IPS DF 6.9 (cell line): ENCODE data around the gene DENND5A.
"Not testable (repeated sequence)": the region's sequence is repeated elsewhere in the genome, so short reads cannot be mapped to it uniquely, and the experiment has no call there.

ENCODE experiments used
- DNase-seq: peaks from one replicate; pipeline ENCODE4 v3.0.0-alpha.2; 2013; ENCODE audit warnings: low read depth, low spot score
- H3K27ac ChIP-seq: one replicate; pipeline ENCODE4 v1.5.1; 2013; ENCODE audit warnings: low read length, control low read depth
- H3K27me3 ChIP-seq: 2 replicates; pipeline ENCODE4 v1.6.1; 2013; ENCODE audit warnings: mild to moderate bottlenecking, low read length; ENCODE audit not compliant: control insufficient read depth, insufficient read depth
- H3K36me3 ChIP-seq: 2 replicates; pipeline ENCODE4 v1.6.1; 2013; ENCODE audit warnings: low read length; ENCODE audit not compliant: control insufficient read depth, insufficient read depth
- H3K4me1 ChIP-seq: 2 replicates; pipeline ENCODE4 v1.6.1; 2013; ENCODE audit warnings: low read length; ENCODE audit not compliant: control insufficient read depth, insufficient read depth
- H3K4me3 ChIP-seq: 2 replicates; pipeline ENCODE4 v1.5.1; 2013; ENCODE audit warnings: mild to moderate bottlenecking, low read length
- H3K9me3 ChIP-seq: 2 replicates; pipeline ENCODE4 v1.6.1; 2013; ENCODE audit warnings: low read length, inconsistent platforms; ENCODE audit not compliant: control insufficient read depth, insufficient read depth
- WGBS: extraction: QIAGEN DNeasy Blood & Tissue Kit; methylation state at CpG from one replicate; pipeline ENCODE4 v1.1.7; 2013; ENCODE audit warnings: mixed read lengths, missing lambda C conversion rate; ENCODE audit not compliant: insufficient read length, insufficient coverage; 5-methylcytosine and 5-hydroxymethylcytosine counted together

The DENND5A gene

GRCh38 chr11:9247863-9248262, 17.3 kb downstream of the DENND5A start:
- no CpG with 5 or more reads among the region's 3 CpGs for WGBS
- no peak for DNase-seq
- H3K36me3 ChIP-seq: no peaks in the 10 kb centered on the region
- H3K9me3 ChIP-seq: no peaks in the 10 kb centered on the region
- H3K27ac ChIP-seq: no peak overlapping the region
- no peaks in the 10 kb centered on the region for H3K27me3 ChIP-seq
- H3K4me3 ChIP-seq: no peak overlapping the region
- no peaks in the 10 kb centered on the region for H3K4me1 ChIP-seq

- H3K27me3 ChIP-seq, H3K27ac ChIP-seq, H3K4me1 ChIP-seq, H3K9me3 ChIP-seq, H3K36me3 ChIP-seq, DNase-seq, H3K4me3 ChIP-seq: not testable (repeated sequence)
- no CpG with 5 or more reads among the region's 10 CpGs for WGBS
Measured at GRCh38 chr11:9236242-9236641, 28.9 kb downstream of the DENND5A start.

GRCh38 chr11:9232482-9232881, 32.7 kb downstream of the DENND5A start:
- H3K36me3 ChIP-seq: no peaks in the 10 kb centered on the region
- peaks cover 4% of the 10 kb centered on the region; the same call in 1 of the 2 replicates for H3K27me3 ChIP-seq
- peaks cover 5% of the 10 kb centered on the region; the same call in 1 of the 2 replicates for H3K4me1 ChIP-seq
- H3K4me3 ChIP-seq: no peak overlapping the region
- no peak overlapping the region for H3K27ac ChIP-seq
- no peak for DNase-seq
- H3K9me3 ChIP-seq: no peaks in the 10 kb centered on the region
- no CpG with 5 or more reads among the region's 3 CpGs for WGBS

- no peak overlapping the region for H3K27ac ChIP-seq
- peaks cover 4% of the 10 kb centered on the region; the same call in 1 of the 2 replicates for H3K27me3 ChIP-seq
- H3K9me3 ChIP-seq: no peaks in the 10 kb centered on the region
- no peak overlapping the region for H3K4me3 ChIP-seq
- no peak for DNase-seq
- no CpG with 5 or more reads among the region's 1 CpG for WGBS
- peaks cover 5% of the 10 kb centered on the region; the same call in 1 of the 2 replicates for H3K4me1 ChIP-seq
- no peaks in the 10 kb centered on the region for H3K36me3 ChIP-seq
Measured at GRCh38 chr11:9231848-9232177, 33.3 kb downstream of the DENND5A start.

GRCh38 chr11:9230296-9230695, 34.9 kb downstream of the DENND5A start:
- Histone ChIP-seq H3K4me1 (peaks cover 5% of the 10 kb centered on the region; the same call in 1 of the 2 replicates), H3K27ac (no peak overlapping the region), H3K4me3 (no peak overlapping the region), H3K36me3 (no peaks in the 10 kb centered on the region), H3K9me3 (no peaks in the 10 kb centered on the region), H3K27me3 (peaks cover 4% of the 10 kb centered on the region; the same call in 1 of the 2 replicates)
- DNase-seq: no peak
- WGBS: no CpG with 5 or more reads among the region's 3 CpGs

GRCh38 chr11:9228091-9228490, 37.1 kb downstream of the DENND5A start:
- no peaks in the 10 kb centered on the region for H3K36me3 ChIP-seq
- H3K4me1 ChIP-seq: peaks cover 5% of the 10 kb centered on the region; the same call in 1 of the 2 replicates
- H3K27me3 ChIP-seq: peaks cover 4% of the 10 kb centered on the region; the same call in 1 of the 2 replicates
- H3K27ac ChIP-seq: no peak overlapping the region
- no peaks in the 10 kb centered on the region for H3K9me3 ChIP-seq
- no peak overlapping the region for H3K4me3 ChIP-seq
- DNase-seq: no peak
- no CpG with 5 or more reads among the region's 5 CpGs for WGBS

- Histone ChIP-seq H3K27me3 (no peaks in the 10 kb centered on the region; the same call in 1 of the 2 replicates), H3K4me3 (no peak overlapping the region), H3K36me3 (no peaks in the 10 kb centered on the region), H3K27ac (no peak overlapping the region), H3K9me3 (no peaks in the 10 kb centered on the region), H3K4me1 (peaks cover 5% of the 10 kb centered on the region; the same call in 1 of the 2 replicates)
- no CpG with 5 or more reads among the region's 1 CpG for WGBS
- DNase-seq: no peak
Measured at GRCh38 chr11:9225748-9226298, 39.3 kb downstream of the DENND5A start.

GRCh38 chr11:9222654-9223053, 42.5 kb downstream of the DENND5A start:
- Histone ChIP-seq H3K27ac (no peak overlapping the region), H3K27me3 (no peaks in the 10 kb centered on the region), H3K36me3 (no peaks in the 10 kb centered on the region), H3K4me3 (no peak overlapping the region), H3K4me1 (no peaks in the 10 kb centered on the region), H3K9me3 (no peaks in the 10 kb centered on the region)
- WGBS: no CpG with 5 or more reads among the region's 3 CpGs
- no peak for DNase-seq

- DNase-seq, H3K4me1 ChIP-seq, H3K27ac ChIP-seq, H3K4me3 ChIP-seq, H3K27me3 ChIP-seq, H3K9me3 ChIP-seq, H3K36me3 ChIP-seq: not testable (repeated sequence)
- WGBS: no CpG with 5 or more reads among the region's 9 CpGs
Measured at GRCh38 chr11:9220853-9221252, 44.3 kb downstream of the DENND5A start.

- WGBS: no CpG with 5 or more reads among the region's 2 CpGs
- Histone ChIP-seq H3K4me1 (peaks cover 2% of the 10 kb centered on the region; the same call in 1 of the 2 replicates), H3K27ac (no peak overlapping the region)
Measured at GRCh38 chr11:9219572-9219971, 45.6 kb downstream of the DENND5A start.

GRCh38 chr11:9219115-9219514, 46.0 kb downstream of the DENND5A start:
- Histone ChIP-seq H3K4me1 (peaks cover 2% of the 10 kb centered on the region; the same call in 1 of the 2 replicates), H3K4me3 (no peak overlapping the region), H3K36me3 (no peaks in the 10 kb centered on the region), H3K27me3 (no peaks in the 10 kb centered on the region), H3K9me3 (no peaks in the 10 kb centered on the region), H3K27ac (no peak overlapping the region)
- no peak for DNase-seq
- no CpG with 5 or more reads among the region's 2 CpGs for WGBS

More at GRCh38 chr11:9219572-9219971, 45.6 kb downstream of the DENND5A start:
- H3K4me3 ChIP-seq: no peak overlapping the region
- no peak for DNase-seq
- no peaks in the 10 kb centered on the region for H3K9me3 ChIP-seq
- no peaks in the 10 kb centered on the region for H3K36me3 ChIP-seq
- H3K27me3 ChIP-seq: no peaks in the 10 kb centered on the region
